Vagina (tissue), 2 donors: ENCODE data around the gene ENTPD2.

Experiments
- POLR2A ChIP-seq, 2 donors: fragments of 450-650 bp; IDR thresholded peaks; one replicate each; pipeline ENCODE4 v1.6.1; 2017; ENCODE audit warnings: antibody characterized with exemption in 2 of 2, mild to moderate bottlenecking in 2 of 2, moderate library complexity in 2 of 2
- POLR2AphosphoS5 ChIP-seq, 2 donors: sonication (generic); formaldehyde crosslinking; IDR thresholded peaks; one replicate each; pipeline ENCODE4 v1.9.0; 2017; ENCODE audit warnings: antibody characterized with exemption in 2 of 2, mild to moderate bottlenecking in 2 of 2, low read depth in 1 of 2; ENCODE audit not compliant: insufficient read depth in 1 of 2
- TF ChIP-seq, protein P1 (sequence below), 3 experiments: fragments of 450-650 bp in 2 of 3; fragments of 200-600 bp in 1 of 3; sonication (generic) in 1 of 3; IDR thresholded peaks; one replicate each; pipeline ENCODE4 v1.5.1; 2017 to 2019; ENCODE audit warnings: antibody characterized with exemption in 3 of 3, mild to moderate bottlenecking in 2 of 3, moderate library complexity in 2 of 3

- TF ChIP-seq, protein P1, sequence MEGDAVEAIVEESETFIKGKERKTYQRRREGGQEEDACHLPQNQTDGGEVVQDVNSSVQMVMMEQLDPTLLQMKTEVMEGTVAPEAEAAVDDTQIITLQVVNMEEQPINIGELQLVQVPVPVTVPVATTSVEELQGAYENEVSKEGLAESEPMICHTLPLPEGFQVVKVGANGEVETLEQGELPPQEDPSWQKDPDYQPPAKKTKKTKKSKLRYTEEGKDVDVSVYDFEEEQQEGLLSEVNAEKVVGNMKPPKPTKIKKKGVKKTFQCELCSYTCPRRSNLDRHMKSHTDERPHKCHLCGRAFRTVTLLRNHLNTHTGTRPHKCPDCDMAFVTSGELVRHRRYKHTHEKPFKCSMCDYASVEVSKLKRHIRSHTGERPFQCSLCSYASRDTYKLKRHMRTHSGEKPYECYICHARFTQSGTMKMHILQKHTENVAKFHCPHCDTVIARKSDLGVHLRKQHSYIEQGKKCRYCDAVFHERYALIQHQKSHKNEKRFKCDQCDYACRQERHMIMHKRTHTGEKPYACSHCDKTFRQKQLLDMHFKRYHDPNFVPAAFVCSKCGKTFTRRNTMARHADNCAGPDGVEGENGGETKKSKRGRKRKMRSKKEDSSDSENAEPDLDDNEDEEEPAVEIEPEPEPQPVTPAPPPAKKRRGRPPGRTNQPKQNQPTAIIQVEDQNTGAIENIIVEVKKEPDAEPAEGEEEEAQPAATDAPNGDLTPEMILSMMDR (IDR thresholded peaks at IDR 0.05), result no peak
- TF ChIP-seq POLR2A (IDR thresholded peaks at IDR 0.05), result no peak
- no peak for TF ChIP-seq POLR2AphosphoS5 (IDR thresholded peaks at IDR 0.05; ENCODE audit: insufficient read depth in 1 of 2, low read depth in 1 of 2)
Measured at GRCh38 chr9:137030538-137031527, 23.0 kb downstream of the ENTPD2 start.
